ENCODE measurements around the gene UBN1.

Gene UBN1

GRCh38 chr16:4923853-4924252 lies 76.6 kb downstream of the UBN1 start:
- Histone ChIP-seq H3K4me1 (ENCODE audit: control insufficient read depth in 1 of 2, insufficient read depth in 1 of 2, low read depth in 1 of 2, low read length in 1 of 2) (no peaks in the 10 kb centered on the region), H3K9me3 (peaks cover 9% of the 10 kb centered on the region), H3K27ac (no peak overlapping the region), H3K36me3 (no peaks in the 10 kb centered on the region), H3K27me3 (peaks cover 28% of the 10 kb centered on the region), H3K4me3 (ENCODE audit: low read depth in 1 of 2, low read length in 1 of 2) (no peak overlapping the region)
- no peak for TF ChIP-seq CTCF (IDR thresholded peaks at IDR 0.05)

- peaks cover 9% of the 10 kb centered on the region for H3K9me3 ChIP-seq
- TF ChIP-seq CTCF (IDR thresholded peaks at IDR 0.05) = no peak
- H3K4me1 ChIP-seq (ENCODE audit: control insufficient read depth in 1 of 2, insufficient read depth in 1 of 2, low read depth in 1 of 2, low read length in 1 of 2) = no peaks in the 10 kb centered on the region
- peaks cover 32% of the 10 kb centered on the region for H3K27me3 ChIP-seq
- no peak overlapping the region for H3K27ac ChIP-seq
- no peaks in the 10 kb centered on the region for H3K36me3 ChIP-seq
- no peak overlapping the region for H3K4me3 ChIP-seq (ENCODE audit: low read depth in 1 of 2, low read length in 1 of 2)
Observed at GRCh38 chr16:4924593-4925292, 77.5 kb downstream of the UBN1 start.

GRCh38 chr16:4925293-4925607 lies 78.0 kb downstream of the UBN1 start:
- H3K36me3 ChIP-seq = no peaks in the 10 kb centered on the region
- H3K27me3 ChIP-seq = peaks cover 37% of the 10 kb centered on the region
- H3K4me3 ChIP-seq (ENCODE audit: low read depth in 1 of 2, low read length in 1 of 2) = no peak overlapping the region
- H3K27ac ChIP-seq = no peak overlapping the region
- no peaks in the 10 kb centered on the region for H3K4me1 ChIP-seq (ENCODE audit: control insufficient read depth in 1 of 2, insufficient read depth in 1 of 2, low read depth in 1 of 2, low read length in 1 of 2)
- peaks cover 9% of the 10 kb centered on the region for H3K9me3 ChIP-seq
- TF ChIP-seq CTCF (IDR thresholded peaks at IDR 0.05) = no peak

- H3K9me3 ChIP-seq = peaks cover 9% of the 10 kb centered on the region
- H3K4me1 ChIP-seq (ENCODE audit: control insufficient read depth in 1 of 2, insufficient read depth in 1 of 2, low read depth in 1 of 2, low read length in 1 of 2) = no peaks in the 10 kb centered on the region
- H3K27me3 ChIP-seq = peaks cover 42% of the 10 kb centered on the region
- no peaks in the 10 kb centered on the region for H3K36me3 ChIP-seq
- H3K27ac ChIP-seq = no peak overlapping the region
- no peak for TF ChIP-seq CTCF (IDR thresholded peaks at IDR 0.05)
- no peak overlapping the region for H3K4me3 ChIP-seq (ENCODE audit: low read depth in 1 of 2, low read length in 1 of 2)
Observed at GRCh38 chr16:4925791-4926190, 78.5 kb downstream of the UBN1 start.

GRCh38 chr16:4926928-4927327 lies 79.6 kb downstream of the UBN1 start:
- Histone ChIP-seq H3K36me3 (no peaks in the 10 kb centered on the region), H3K4me3 (ENCODE audit: low read depth in 1 of 2, low read length in 1 of 2) (no peak overlapping the region), H3K27me3 (peaks cover 53% of the 10 kb centered on the region), H3K27ac (no peak overlapping the region), H3K9me3 (peaks cover 9% of the 10 kb centered on the region), H3K4me1 (ENCODE audit: control insufficient read depth in 1 of 2, insufficient read depth in 1 of 2, low read depth in 1 of 2, low read length in 1 of 2) (no peaks in the 10 kb centered on the region)
- no peak for TF ChIP-seq CTCF (IDR thresholded peaks at IDR 0.05)
